ENCODE data around the gene MRTFA. TPM values are rescaled to one million over a fixed set of nuclear protein-coding genes. Genes with fewer than 3 reads are reported as not detected.

Gene MRTFA
- total and polyA plus RNA-seq, 2 of the 13 experiments (the other 11 are each of a cell fraction or from before 2014, with no cell fraction given): 2.4 to 8.2 TPM

GRCh38 chr22:40498420-40499208, 137.9 kb downstream of the MRTFA start (continued):
- TF ChIP-seq AHDC1 (CRISPR knock-in tag; IDR thresholded peaks at IDR 0.05; ENCODE audit: borderline replicate concordance): peak; percentile 21; the same call in 1 of the 2 replicates
- no peak for TF ChIP-seq ELK4 (CRISPR knock-in tag; IDR thresholded peaks at IDR 0.05; ENCODE audit: borderline replicate concordance)
- TF ChIP-seq TCF7 (IDR thresholded peaks at IDR 0.05; ENCODE audit: low read depth): peak; percentile 90
- peak; percentile 73 for TF ChIP-seq GFI1 (CRISPR knock-in tag; IDR thresholded peaks at IDR 0.05; ENCODE audit: borderline replicate concordance)
- TF ChIP-seq ETV5 (CRISPR knock-in tag; IDR thresholded peaks at IDR 0.05; ENCODE audit: borderline replicate concordance): peak; percentile 55; the same call in 1 of the 2 replicates
- TF ChIP-seq KLF16 (CRISPR knock-in tag; IDR thresholded peaks at IDR 0.05): peak in 1 of 2 experiments; percentile 61; a peak in 1 of 4 replicates
- TF ChIP-seq NR2F2 (IDR thresholded peaks at IDR 0.05; ENCODE audit: borderline replicate concordance, low read depth): peak; percentile 60; the same call in 1 of the 2 replicates
- peak; percentile 90 for TF ChIP-seq ARID3A (IDR thresholded peaks at IDR 0.05; ENCODE audit: low read depth, low read length)
- peak; percentile 44; the same call in 1 of the 2 replicates for TF ChIP-seq ZSCAN21 (CRISPR knock-in tag; IDR thresholded peaks at IDR 0.05; ENCODE audit: borderline replicate concordance)
- TF ChIP-seq FOXJ3 (CRISPR knock-in tag; IDR thresholded peaks at IDR 0.05; ENCODE audit: borderline replicate concordance): peak; percentile 66; the same call in 1 of the 2 replicates
- TF ChIP-seq SALL2 (CRISPR knock-in tag; IDR thresholded peaks at IDR 0.05): no peak
- TF ChIP-seq HDAC1 (CRISPR knock-in tag; IDR thresholded peaks at IDR 0.05): 0 out of 2 replicates have a peak, but pooled peaks have one; percentile 40
- TF ChIP-seq HNF4A (CRISPR knock-in tag; IDR thresholded peaks at IDR 0.05): peak; percentile 50; the same call in 1 of the 2 replicates
- no peak for TF ChIP-seq ZNF343 (CRISPR knock-in tag; IDR thresholded peaks at IDR 0.05)
- TF ChIP-seq SMYD3 (CRISPR knock-in tag; IDR thresholded peaks at IDR 0.05): 0 out of 2 replicates have a peak, but pooled peaks have one; percentile 59
- TF ChIP-seq SOX6 (IDR thresholded peaks at IDR 0.05): no peak
- TF ChIP-seq SOX6 (CRISPR knock-in tag; IDR thresholded peaks at IDR 0.05): peak; percentile 93
- peak; percentile 82; the same call in 1 of the 2 replicates for TF ChIP-seq ISL2 (CRISPR knock-in tag; IDR thresholded peaks at IDR 0.05)
- no peak for TF ChIP-seq ZFP62 (CRISPR knock-in tag; IDR thresholded peaks at IDR 0.05)
- TF ChIP-seq TBX3 (IDR thresholded peaks at IDR 0.05; ENCODE audit: borderline replicate concordance): peak; percentile 85; the same call in 1 of the 2 replicates
- TF ChIP-seq TBX2 (CRISPR knock-in tag; IDR thresholded peaks at IDR 0.05; ENCODE audit: borderline replicate concordance): peak; percentile 84
- TF ChIP-seq CEBPG (CRISPR knock-in tag; IDR thresholded peaks at IDR 0.05): peak; percentile 64

Measured in HepG2 (cell line).